Gastrocnemius medialis (tissue), 4 donors: ENCODE measurements around the gene PARN.

Experiments used
- POLR2A ChIP-seq, 2 donors: fragments of 450-650 bp; IDR thresholded peaks; one replicate each; pipeline ENCODE4 v1.6.1; 2017; ENCODE audit warnings: antibody characterized with exemption in 2 of 2, mild to moderate bottlenecking in 2 of 2, moderate library complexity in 2 of 2
- TF ChIP-seq, protein P1 (sequence below), 5 experiments: fragments of 450-650 bp in 3 of 5; fragments of 200-600 bp in 2 of 5; sonication (generic) in 2 of 5; IDR thresholded peaks in 4 of 5; conservative IDR thresholded peaks in 1 of 5; 1 replicate in 4 of 5; 2 replicates in 1 of 5; pipeline ENCODE4 v1.5.1; 2016 to 2019; ENCODE audit warnings: antibody characterized with exemption in 5 of 5, mild to moderate bottlenecking in 3 of 5, moderate library complexity in 3 of 5

DNA sequence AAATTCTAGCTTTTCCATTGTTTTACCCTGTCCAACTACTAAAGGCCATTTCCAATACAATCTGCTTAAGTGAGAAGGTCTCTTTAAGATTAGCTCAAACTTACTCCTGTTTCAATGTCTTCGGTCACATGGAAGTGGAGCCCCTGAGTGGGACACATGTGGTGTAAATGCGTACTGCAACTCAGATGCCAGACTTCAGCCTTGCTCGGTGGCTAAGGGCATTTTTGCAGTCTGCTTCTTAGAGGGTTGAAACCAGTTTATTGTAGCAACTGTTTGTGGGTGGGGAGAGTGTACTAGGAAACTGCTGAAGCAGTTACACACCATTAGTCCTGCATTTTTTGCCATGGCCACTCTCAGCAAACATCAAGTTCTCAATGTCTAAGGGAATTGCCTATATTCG is 140.6 kb downstream of the PARN start:
- TF ChIP-seq, protein P1, sequence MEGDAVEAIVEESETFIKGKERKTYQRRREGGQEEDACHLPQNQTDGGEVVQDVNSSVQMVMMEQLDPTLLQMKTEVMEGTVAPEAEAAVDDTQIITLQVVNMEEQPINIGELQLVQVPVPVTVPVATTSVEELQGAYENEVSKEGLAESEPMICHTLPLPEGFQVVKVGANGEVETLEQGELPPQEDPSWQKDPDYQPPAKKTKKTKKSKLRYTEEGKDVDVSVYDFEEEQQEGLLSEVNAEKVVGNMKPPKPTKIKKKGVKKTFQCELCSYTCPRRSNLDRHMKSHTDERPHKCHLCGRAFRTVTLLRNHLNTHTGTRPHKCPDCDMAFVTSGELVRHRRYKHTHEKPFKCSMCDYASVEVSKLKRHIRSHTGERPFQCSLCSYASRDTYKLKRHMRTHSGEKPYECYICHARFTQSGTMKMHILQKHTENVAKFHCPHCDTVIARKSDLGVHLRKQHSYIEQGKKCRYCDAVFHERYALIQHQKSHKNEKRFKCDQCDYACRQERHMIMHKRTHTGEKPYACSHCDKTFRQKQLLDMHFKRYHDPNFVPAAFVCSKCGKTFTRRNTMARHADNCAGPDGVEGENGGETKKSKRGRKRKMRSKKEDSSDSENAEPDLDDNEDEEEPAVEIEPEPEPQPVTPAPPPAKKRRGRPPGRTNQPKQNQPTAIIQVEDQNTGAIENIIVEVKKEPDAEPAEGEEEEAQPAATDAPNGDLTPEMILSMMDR (IDR thresholded peaks at IDR 0.05 in 4 of 5, conservative IDR thresholded peaks at IDR 0.05 in 1 of 5): peak in 4 of 5 experiments; percentile 33 to 53 (median 44)
- no peak for TF ChIP-seq POLR2A (IDR thresholded peaks at IDR 0.05)
